SU-DHL-6 (cell line): ENCODE results near the gene NOL9.

Experiments used
- H2AFZ ChIP-seq: fragments of 200-600 bp; sonication (generic); 2 replicates; pipeline ENCODE4 v1.6.1; 2014; ENCODE audit warnings: low read depth, mild to moderate bottlenecking, moderate library complexity, mixed read lengths, antibody characterized with exemption, low read length; ENCODE audit not compliant: severe bottlenecking
- H3F3A ChIP-seq: fragments of 200-600 bp; shearing (Covaris generic); 2 replicates; pipeline ENCODE4 v1.6.0; 2016; ENCODE audit warnings: antibody characterized with exemption, mild to moderate bottlenecking; ENCODE audit not compliant: insufficient read depth
- H3K27ac ChIP-seq: fragments of 200-600 bp; sonication (generic); 2 replicates; pipeline ENCODE4 v1.5.1; 2016; ENCODE audit warnings: low read depth, mild to moderate bottlenecking, low read length, moderate library complexity, mixed read lengths
- H3K27me3 ChIP-seq: fragments of 200-600 bp; sonication (generic), shearing (Covaris generic); 2 replicates; pipeline ENCODE4 v1.6.0; 2014; ENCODE audit warnings: mild to moderate bottlenecking, low read length
- H3K36me3 ChIP-seq: fragments of 200-600 bp; sonication (generic); 2 replicates; pipeline ENCODE4 v1.6.1; 2014; ENCODE audit warnings: mild to moderate bottlenecking, low read length, mixed read lengths
- H3K4me2 ChIP-seq: fragments of 300-600, 200-600 bp; shearing (Covaris generic), sonication (generic); 2 replicates; pipeline ENCODE4 v1.6.0; 2014; ENCODE audit warnings: low read length, low read depth, mild to moderate bottlenecking; ENCODE audit not compliant: poor library complexity, severe bottlenecking
- H3K4me3 ChIP-seq: fragments of 200-600 bp; sonication (generic); 2 replicates; pipeline ENCODE4 v1.5.1; 2014; ENCODE audit warnings: antibody characterized with exemption, low read length, mild to moderate bottlenecking, mixed read lengths; ENCODE audit not compliant: insufficient read depth, poor library complexity, severe bottlenecking
- H3K79me2 ChIP-seq: fragments of 200-600 bp; sonication (generic); 2 replicates; pipeline ENCODE4 v1.6.1; 2014; ENCODE audit warnings: mild to moderate bottlenecking, low read length, moderate library complexity; ENCODE audit not compliant: insufficient read depth
- H3K9ac ChIP-seq: fragments of 200-600 bp; sonication (generic); 2 replicates; pipeline ENCODE4 v1.7.0; 2014; ENCODE audit warnings: mild to moderate bottlenecking, low read length
- H3K9me2 ChIP-seq: fragments of 200-600 bp; sonication (generic); replicated peaks from 2 replicates; pipeline ENCODE4 v1.6.1; 2014; ENCODE audit warnings: low read length; ENCODE audit not compliant: insufficient read depth
- H3K9me3 ChIP-seq: fragments of 200-600 bp; sonication (generic); 2 replicates; pipeline ENCODE4 v1.6.1; 2014; ENCODE audit warnings: low read length, mixed read lengths; ENCODE audit not compliant: insufficient read depth
- H4K20me1 ChIP-seq: fragments of 200-600 bp; sonication (generic); 2 replicates; pipeline ENCODE4 v1.6.1; 2014; ENCODE audit warnings: low read depth, mild to moderate bottlenecking, antibody characterized with exemption, low read length, moderate library complexity, mixed read lengths
- CTCF ChIP-seq: fragments of 200-600 bp; sonication (generic); IDR thresholded peaks from one replicate; pipeline ENCODE4 v1.5.1; 2017; ENCODE audit warnings: antibody characterized with exemption, mild to moderate bottlenecking, low read length, moderate library complexity; ENCODE audit not compliant: insufficient read depth, poor library complexity, severe bottlenecking
- EZH2phosphoT487 ChIP-seq: fragments of 200-600 bp; sonication (generic), shearing (Covaris generic); conservative IDR thresholded peaks from 2 replicates; pipeline ENCODE4 v1.6.1; 2018; ENCODE audit warnings: mild to moderate bottlenecking, antibody characterized with exemption, low read length, moderate library complexity, mixed read lengths

NOL9 gene

GRCh38 chr1:6519935-6520671 is 34.2 kb downstream of the NOL9 start:
- no peak overlapping the region for H3K27ac ChIP-seq
- H3K4me2 ChIP-seq, result no peak overlapping the region

GRCh38 chr1:6519491-6519934 is 34.8 kb downstream of the NOL9 start:
- Histone ChIP-seq H3K27ac (no peak overlapping the region), H3K9ac (no peak overlapping the region), H3K4me3 (no peak overlapping the region)

More at GRCh38 chr1:6519935-6520671, 34.2 kb downstream of the NOL9 start:
- Histone ChIP-seq H3K79me2 (no peaks in the 10 kb centered on the region), H3F3A (no peaks in the 10 kb centered on the region), H3K36me3 (no peaks in the 10 kb centered on the region), H4K20me1 (no peaks in the 10 kb centered on the region), H3K9me3 (no peaks in the 10 kb centered on the region), H3K9me2 (no peaks in the 10 kb centered on the region), H2AFZ (no peak overlapping the region), H3K9ac (no peak overlapping the region), H3K4me3 (no peak overlapping the region), H3K27me3 (no peaks in the 10 kb centered on the region)
- TF ChIP-seq CTCF (no peak), EZH2phosphoT487 (no peak)

GRCh38 chr1:6517435-6517851 is 36.9 kb downstream of the NOL9 start:
- no peak overlapping the region for H2AFZ ChIP-seq
- TF ChIP-seq CTCF (no peak), EZH2phosphoT487 (no peak)
- H3K4me2 ChIP-seq, result no peak overlapping the region
- H3F3A ChIP-seq, result no peaks in the 10 kb centered on the region
- no peaks in the 10 kb centered on the region for H3K79me2 ChIP-seq
- H3K27ac ChIP-seq, result no peak overlapping the region
- H3K9ac ChIP-seq, result no peak overlapping the region
- no peaks in the 10 kb centered on the region for H4K20me1 ChIP-seq
- H3K36me3 ChIP-seq, result no peaks in the 10 kb centered on the region
- no peak overlapping the region for H3K4me3 ChIP-seq
- no peaks in the 10 kb centered on the region for H3K9me2 ChIP-seq
- H3K9me3 ChIP-seq, result no peaks in the 10 kb centered on the region
- no peaks in the 10 kb centered on the region for H3K27me3 ChIP-seq

More at GRCh38 chr1:6519491-6519934, 34.8 kb downstream of the NOL9 start:
- Histone ChIP-seq H3K79me2 (no peaks in the 10 kb centered on the region), H2AFZ (no peak overlapping the region), H3F3A (no peaks in the 10 kb centered on the region), H4K20me1 (no peaks in the 10 kb centered on the region), H3K36me3 (no peaks in the 10 kb centered on the region), H3K4me2 (no peak overlapping the region), H3K9me2 (no peaks in the 10 kb centered on the region), H3K9me3 (no peaks in the 10 kb centered on the region), H3K27me3 (no peaks in the 10 kb centered on the region)
- no peak for TF ChIP-seq EZH2phosphoT487
- no peak for TF ChIP-seq CTCF
